Heart left ventricle (tissue), 16 donors: Measurements from ENCODE around the gene NBL1. TPM values are rescaled to one million over a fixed set of nuclear protein-coding genes. Genes with fewer than 3 reads are reported as not detected.

Experiments
- ATAC-seq, 4 donors: fragments of 200-7000 bp; cut with Tn5 transposase; one replicate each; pipeline ENCODE4 v1.9.1; 2020 to 2022; ENCODE audit warnings: moderate library complexity in 4 of 4, mild to moderate bottlenecking in 3 of 4, moderate number of reproducible peaks in 1 of 4
- DNase-seq, 5 donors: peaks; one replicate each; pipeline ENCODE4 v3.0.0-alpha.2; 2020
- H3K27ac ChIP-seq, 12 donors: fragments of 200-600 bp; sonication (generic) in 4 of 12; one replicate each; pipeline versions ENCODE4 v1.5.0 to v1.8.0; 2016 to 2022; ENCODE audit warnings: mild to moderate bottlenecking in 2 of 12
- H3K27me3 ChIP-seq, 9 donors: fragments of 200-600 bp; sonication (generic) in 2 of 9; one replicate each; pipeline versions ENCODE4 v1.5.1 to v1.8.0; 2016 to 2022; ENCODE audit warnings: mild to moderate bottlenecking in 3 of 9
- H3K36me3 ChIP-seq, 9 donors: fragments of 200-600 bp; sonication (generic) in 2 of 9; one replicate each; pipeline versions ENCODE4 v1.5.0 to v1.8.0; 2018 to 2022; ENCODE audit warnings: mild to moderate bottlenecking in 2 of 9
- H3K4me1 ChIP-seq, 12 donors: fragments of 200-600 bp; sonication (generic) in 4 of 12; one replicate each; pipeline versions ENCODE4 v1.5.0 to v1.8.0; 2016 to 2022; ENCODE audit warnings: mild to moderate bottlenecking in 3 of 12
- H3K4me3 ChIP-seq, 12 donors: fragments of 200-600 bp; sonication (generic) in 4 of 12; one replicate each; pipeline versions ENCODE4 v1.5.0 to v1.8.0; 2017 to 2022; ENCODE audit warnings: mild to moderate bottlenecking in 9 of 12, moderate library complexity in 4 of 12
- H3K9me3 ChIP-seq, 12 donors: fragments of 200-600 bp; sonication (generic) in 4 of 12; one replicate each; pipeline versions ENCODE4 v1.5.0 to v1.8.0; 2016 to 2022; ENCODE audit warnings: mild to moderate bottlenecking in 1 of 12
- CTCF ChIP-seq, 12 donors: fragments of 200-600 bp; sonication (generic) in 4 of 12; IDR thresholded peaks; one replicate each; pipeline versions ENCODE4 v1.5.0 to v1.8.0; 2018 to 2022; ENCODE audit warnings: antibody characterized with exemption in 12 of 12, mild to moderate bottlenecking in 5 of 12
- POLR2A ChIP-seq, 2 donors: fragments of 450-650 bp; IDR thresholded peaks; one replicate each; pipeline ENCODE4 v1.6.1; 2017; ENCODE audit warnings: antibody characterized with exemption in 2 of 2, mild to moderate bottlenecking in 2 of 2, moderate library complexity in 2 of 2
- WGBS, 4 donors: extraction: QIAGEN DNeasy Blood & Tissue Kit in 2 of 4; methylation state at CpG; one replicate each; pipeline versions ENCODE4 v1.1.5 to v1.1.7; 2013 to 2018; 5-methylcytosine and 5-hydroxymethylcytosine counted together
- intact Hi-C, 10 donors: fragments of 100-400 bp; cut with DNase I; formaldehyde crosslinking; loops; one replicate each; pipeline versions ENCODE4 v1.11.1 to v1.14.2; 2022
- polyA plus RNA-seq, 2 donors: library from polyadenylated mRNA; stranded (reverse); fragments of 200-250 nt; gene quantifications; one replicate each; pipeline ENCODE4 v1.2.3, GENCODE V29; 2013
- total RNA-seq, 9 donors: library from RNA; depleted of rRNA in 2 of 9; stranded (reverse); fragments of >200 nt in 2 of 9; fragmentation: NEBNext Ultra II Directional in 3 of 9; extraction: Animal tissue kit (Norgen Biotek cat#: 25700) in 3 of 9; gene quantifications; one replicate each; pipeline versions ENCODE4 v1.1.0 to v1.2.4, GENCODE V29; 2016 to 2023
- donor health status: ischemic (EF 13 %, LVEDD 7.1; RV severe dilation, severe dysfunction).
- donor health status: healthy with polysubstance abuse.
- donor health status: DM: no; HTN: yes; CAD: no.
- donor health status: DM: no; HTN: no; CAD: no.
- donor health status: ischemic (EF 25% LVEDD 6.9; RV normal size, moderate dysfunction).
- donor health status: ischemic (EF 25% LVEDD 5.7; RV mildly dilated, moderate dysfunction).
- donor health status: healthy.
- donor health status: DM: yes; HTN: yes; CAD: no.
- donor health status: ischemic (EF 35%, LVEDD 5.7; RV mildly dilated, moderate dysfunction).
- donor health status: nonischemic (EF 11% LVEDD 7.7; RV severe dilation, severe dysfunction).
- donor health status: DM: yes; HTN: yes; CAD: no.
- donor health status: PGD.
- donor health status: ischemic (EF 29% LVEDD 5.4; RV normal size, mild dysfunction).
- donor health status: nonischemic (EF 23%, LVEDD 6.1; RV moderate dilation, normal function).

The NBL1 gene
- total and polyA plus RNA-seq, 11 donors, result 19.3 to 61.4 (median 33.1) TPM

DNA sequence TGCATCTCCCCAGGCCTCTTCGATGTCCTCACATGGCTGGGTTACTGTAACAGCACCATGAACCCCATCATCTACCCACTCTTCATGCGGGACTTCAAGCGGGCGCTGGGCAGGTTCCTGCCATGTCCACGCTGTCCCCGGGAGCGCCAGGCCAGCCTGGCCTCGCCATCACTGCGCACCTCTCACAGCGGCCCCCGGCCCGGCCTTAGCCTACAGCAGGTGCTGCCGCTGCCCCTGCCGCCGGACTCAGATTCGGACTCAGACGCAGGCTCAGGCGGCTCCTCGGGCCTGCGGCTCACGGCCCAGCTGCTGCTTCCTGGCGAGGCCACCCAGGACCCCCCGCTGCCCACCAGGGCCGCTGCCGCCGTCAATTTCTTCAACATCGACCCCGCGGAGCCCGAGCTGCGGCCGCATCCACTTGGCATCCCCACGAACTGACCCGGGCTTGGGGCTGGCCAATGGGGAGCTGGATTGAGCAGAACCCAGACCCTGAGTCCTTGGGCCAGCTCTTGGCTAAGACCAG lies 34.9 kb downstream of the NBL1 start:
- H3K9me3 ChIP-seq, result no peaks in the 10 kb centered on the region
- TF ChIP-seq POLR2A (IDR thresholded peaks at IDR 0.05) (no peak), CTCF (IDR thresholded peaks at IDR 0.05) (no peak)
- WGBS, 4 donors, result 90 to 93% (median 92%) methylated on average over 19 to 34 of the region's 34 CpGs
- peak in 1 of 5 donors; percentile 40 for DNase-seq
- H3K27ac ChIP-seq, result no peak overlapping the region
- H3K27me3 ChIP-seq, result no peaks in the 10 kb centered on the region
- no peaks in the 10 kb centered on the region for H3K4me1 ChIP-seq
- no peak overlapping the region for H3K4me3 ChIP-seq
- H3K36me3 ChIP-seq, result peaks cover 0 to 8% (median 0%) of the 10 kb centered on the region in 9 donors
- intact Hi-C loops, result no loop called here
- ATAC-seq, result no peak

DNA sequence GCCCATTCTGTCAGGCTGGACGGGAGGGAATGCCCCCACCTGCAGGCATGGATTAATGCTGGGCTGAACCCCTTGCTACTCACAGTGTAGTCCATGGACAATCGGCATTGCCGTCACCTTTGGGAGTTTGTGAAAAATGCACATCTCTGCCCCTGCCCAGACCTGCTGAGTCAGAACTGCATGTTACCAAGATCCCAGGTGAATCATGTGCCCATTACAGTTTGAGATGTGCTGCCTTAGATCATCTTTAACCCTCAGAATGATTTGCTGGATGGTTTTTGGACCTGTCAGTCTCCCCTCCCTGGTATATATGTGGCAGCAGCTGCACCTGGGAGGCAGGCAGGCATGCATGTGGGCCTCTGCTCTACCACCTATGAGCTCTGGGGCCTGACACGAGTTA lies 35.6 kb downstream of the NBL1 start:
- intact Hi-C loops, result no loop called here
- Histone ChIP-seq H3K27me3 (no peaks in the 10 kb centered on the region), H3K4me1 (no peaks in the 10 kb centered on the region), H3K36me3 (peaks cover 0 to 8% (median 0%) of the 10 kb centered on the region in 9 donors), H3K9me3 (no peaks in the 10 kb centered on the region), H3K4me3 (no peak overlapping the region), H3K27ac (no peak overlapping the region)
- DNase-seq, result peak in 1 of 5 donors; percentile 18
- TF ChIP-seq POLR2A (IDR thresholded peaks at IDR 0.05) (no peak), CTCF (IDR thresholded peaks at IDR 0.05) (no peak)
- 76 to 81% (median 78%) methylated on average over 4 of the region's 4 CpGs for WGBS, 4 donors
- no peak for ATAC-seq

GRCh38 chr1:19680644-19681043 lies 36.5 kb downstream of the NBL1 start:
- no peak overlapping the region for H3K27ac ChIP-seq
- ATAC-seq, result no peak
- H3K4me3 ChIP-seq, result no peak overlapping the region
- H3K4me1 ChIP-seq, result no peaks in the 10 kb centered on the region
- H3K9me3 ChIP-seq, result no peaks in the 10 kb centered on the region
- TF ChIP-seq POLR2A (IDR thresholded peaks at IDR 0.05) (no peak), CTCF (IDR thresholded peaks at IDR 0.05) (no peak)
- intact Hi-C loops, result no loop called here
- no peaks in the 10 kb centered on the region for H3K27me3 ChIP-seq
- WGBS, 4 donors, result 75 to 84% (median 78%) methylated on average over 4 to 7 of the region's 7 CpGs
- DNase-seq, result peak in 1 of 5 donors; percentile 48
- H3K36me3 ChIP-seq, result peaks cover 0 to 8% (median 0%) of the 10 kb centered on the region in 9 donors

GRCh38 chr1:19682257-19682656 lies 38.1 kb downstream of the NBL1 start:
- ATAC-seq (peak in 1 of 4 donors; percentile 63), DNase-seq (peak in 1 of 5 donors; percentile 38)
- Histone ChIP-seq H3K4me3 (no peak overlapping the region), H3K4me1 (no peaks in the 10 kb centered on the region), H3K36me3 (peaks cover 0 to 8% (median 0%) of the 10 kb centered on the region in 9 donors), H3K27me3 (no peaks in the 10 kb centered on the region), H3K27ac (no peak overlapping the region), H3K9me3 (peaks cover 0 to under 1% (median 0%) of the 10 kb centered on the region in 12 donors)
- intact Hi-C loops, result no loop called here
- 80 to 96% (median 88%) methylated on average over 3 of the region's 3 CpGs for WGBS, 4 donors
- no peak for TF ChIP-seq CTCF (IDR thresholded peaks at IDR 0.05)
- TF ChIP-seq POLR2A (IDR thresholded peaks at IDR 0.05), result no peak
